Measurements from ENCODE around the gene MS4A14. TPM values are rescaled to one million over a fixed set of nuclear protein-coding genes. Genes with fewer than 3 reads are reported as not detected.

MS4A14 gene
- total and polyA plus RNA-seq, 9 of the 15 experiments (the other 6 are each of a cell fraction or from before 2014, with no cell fraction given) = not detected

- BruUV-seq (replicated peaks) = no TSS peak
- H3K9me1 ChIP-seq (ENCODE audit: control insufficient read depth, insufficient read depth, low read length) = no peaks in the 10 kb centered on the region
- no peaks in the 10 kb centered on the region for H4K20me1 ChIP-seq (replicated peaks; ENCODE audit: control insufficient read depth, insufficient read depth, low read length)
- no peak overlapping the region for H3K9ac ChIP-seq (ENCODE audit: insufficient read depth in 1 of 2, low read depth in 2 of 2, low read length in 2 of 2)
- no peak overlapping the region for H2AFZ ChIP-seq (ENCODE audit: low read depth, low read length)
- no peak for TF ChIP-seq THRA (IDR thresholded peaks at IDR 0.05)
- TF ChIP-seq, protein P1, sequence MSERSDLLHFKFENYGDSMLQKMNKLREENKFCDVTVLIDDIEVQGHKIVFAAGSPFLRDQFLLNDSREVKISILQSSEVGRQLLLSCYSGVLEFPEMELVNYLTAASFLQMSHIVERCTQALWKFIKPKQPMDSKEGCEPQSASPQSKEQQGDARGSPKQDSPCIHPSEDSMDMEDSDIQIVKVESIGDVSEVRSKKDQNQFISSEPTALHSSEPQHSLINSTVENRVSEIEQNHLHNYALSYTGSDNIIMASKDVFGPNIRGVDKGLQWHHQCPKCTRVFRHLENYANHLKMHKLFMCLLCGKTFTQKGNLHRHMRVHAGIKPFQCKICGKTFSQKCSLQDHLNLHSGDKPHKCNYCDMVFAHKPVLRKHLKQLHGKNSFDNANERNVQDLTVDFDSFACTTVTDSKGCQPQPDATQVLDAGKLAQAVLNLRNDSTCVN (CRISPR knock-in tag; IDR thresholded peaks at IDR 0.05) = no peak
- no peak for TF ChIP-seq UBTF (IDR thresholded peaks at IDR 0.05; ENCODE audit: borderline replicate concordance in 1 of 2, low read depth in 2 of 2, low read length in 2 of 2)
- no peak for TF ChIP-seq KLF16 (IDR thresholded peaks at IDR 0.05)
- no peak for TF ChIP-seq CTCF (IDR thresholded peaks at IDR 0.05 in 2 of 3, conservative IDR thresholded peaks at IDR 0.05 in 1 of 3; ENCODE audit: insufficient read depth in 2 of 3, low read depth in 1 of 3, low read length in 3 of 3)
- H3K4me2 ChIP-seq (ENCODE audit: insufficient read depth, low read length) = no peak overlapping the region
- FAIRE-seq = no peak
- no peak overlapping the region for H3K27ac ChIP-seq (ENCODE audit: extremely low read depth, low read depth, low read length)
- no peak overlapping the region for H3K4me3 ChIP-seq
- ATAC-seq = no peak
- ChIA-PET POLR2A (no interaction called here), CTCF (ENCODE audit: low intra/inter-chr PET ratio) (interaction anchor here (0.6 kb wide), 1 partner anchor 243 kb away, joined by 6 read pairs; no protein-coding TSS in a partner anchor)
- H3K9me3 ChIP-seq (replicated peaks; ENCODE audit: control insufficient read depth, insufficient read depth, low read depth, low read length) = no peaks in the 10 kb centered on the region
- H3K36me3 ChIP-seq (ENCODE audit: control insufficient read depth, insufficient read depth, low read length) = no peaks in the 10 kb centered on the region
- H3K4me1 ChIP-seq (replicated peaks in 1 of 2; ENCODE audit: control insufficient read depth in 2 of 2, insufficient read depth in 2 of 2, low read length in 2 of 2) = no peaks in the 10 kb centered on the region
- 4% methylated on average over 3 of the region's 3 CpGs for WGBS (ENCODE audit: insufficient coverage, low coverage, missing lambda C conversion rate)
- no peaks in the 10 kb centered on the region for H3K79me2 ChIP-seq (ENCODE audit: control insufficient read depth, insufficient read depth, low read length)
- peaks cover 0 to 5% of the 10 kb centered on the region in 2 experiments; a peak in 4 of 5 replicates for H3K27me3 ChIP-seq (ENCODE audit: control insufficient read depth in 2 of 2, insufficient read depth in 2 of 2, low read length in 2 of 2)
- in situ Hi-C loops (cut with MboI) (no loop called here), intact Hi-C loops (cut with micrococcal nuclease) (no loop called here)
- no peak for DNase-seq (ENCODE audit: extremely low read depth in 1 of 4, low spot score in 3 of 4)
These were observed 20.9 kb upstream of the MS4A14 start for GRCh38 chr11:60375316-60375715.

All from K562 (cell line).